Measurements from ENCODE around the gene PATZ1.
A peak's percentile ranks its signal among the peaks of the same experiment; 100 is the strongest.

The PATZ1 gene

DNA sequence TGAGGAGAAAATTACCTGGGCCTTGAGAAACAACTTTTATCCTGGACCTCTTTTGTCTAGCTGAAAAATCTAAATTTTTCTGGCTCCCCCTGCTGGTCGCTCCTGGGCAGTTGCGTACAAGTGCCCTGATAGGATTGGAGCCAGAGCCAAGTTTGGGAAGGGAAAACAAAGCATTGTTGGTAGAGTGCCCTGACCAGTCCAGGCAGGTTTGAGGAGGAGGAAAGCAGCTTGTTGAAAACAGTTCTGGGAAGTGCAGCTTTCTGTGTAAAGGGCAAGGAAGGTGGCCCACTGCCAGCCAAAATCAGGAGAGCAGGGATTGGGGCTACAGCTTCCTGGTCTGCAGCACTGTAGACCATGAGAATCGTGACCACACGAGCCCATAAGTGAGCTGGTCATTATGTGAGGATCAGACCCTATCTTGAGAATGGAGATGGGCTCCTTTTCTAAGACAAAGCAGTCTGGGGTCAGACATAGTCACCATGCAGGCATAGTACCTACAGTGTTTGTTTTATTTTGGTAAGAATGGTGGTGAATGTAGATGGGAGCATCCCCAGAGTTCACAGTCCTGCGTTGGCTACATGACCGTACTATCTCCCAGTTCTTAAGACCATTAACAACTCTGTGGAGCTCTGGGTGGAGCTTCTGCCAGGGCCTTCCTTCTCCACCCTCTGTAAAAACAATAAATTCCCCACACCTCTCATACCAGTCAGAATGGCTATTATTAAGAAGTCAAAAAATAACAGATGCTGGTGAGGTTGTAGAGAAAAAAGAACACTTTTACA is 32.6 kb downstream of the PATZ1 start:
- DNase-seq (ENCODE audit: low spot score): peak; percentile 59

DNA sequence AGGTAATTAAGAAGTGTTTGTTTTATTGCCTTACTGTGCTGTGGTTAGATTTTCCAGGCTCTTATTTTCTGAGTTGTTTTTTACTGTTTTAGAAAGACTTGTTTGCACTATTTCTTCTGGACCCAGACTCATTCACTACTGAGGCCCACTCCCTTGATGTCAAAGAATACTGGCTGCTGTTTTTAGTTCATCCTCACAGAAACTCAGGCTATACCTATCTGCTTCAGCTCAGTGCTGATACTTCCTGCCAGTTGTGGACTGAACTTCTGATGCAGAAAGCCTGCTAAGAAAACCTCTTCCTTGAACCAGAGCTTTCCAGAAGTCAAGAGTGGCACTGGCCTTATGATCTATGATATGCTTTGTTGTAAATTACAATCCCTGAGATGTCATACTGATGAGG is 38.0 kb downstream of the PATZ1 start:
- DNase-seq (ENCODE audit: low spot score): peak; percentile 63

DNA sequence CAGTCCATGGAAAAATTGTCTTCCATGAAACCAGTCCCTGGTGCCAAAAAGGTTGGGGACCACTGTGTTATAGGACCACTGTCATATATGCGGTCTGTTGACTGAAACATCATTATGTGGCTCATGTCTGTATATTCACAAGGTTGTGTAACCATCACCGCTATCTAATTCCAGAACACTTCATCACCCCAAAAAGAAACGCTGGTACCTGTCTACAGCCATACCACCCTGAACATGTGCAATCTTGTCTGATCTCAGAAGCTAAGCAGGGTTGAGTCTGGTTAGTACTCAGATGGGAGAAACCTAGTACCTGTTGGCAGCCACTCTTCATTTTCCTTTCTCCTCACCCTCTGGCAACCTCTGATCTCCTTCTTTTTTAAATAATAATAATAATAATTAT is 41.0 kb downstream of the PATZ1 start:
- DNase-seq (ENCODE audit: low spot score): no peak

DNA sequence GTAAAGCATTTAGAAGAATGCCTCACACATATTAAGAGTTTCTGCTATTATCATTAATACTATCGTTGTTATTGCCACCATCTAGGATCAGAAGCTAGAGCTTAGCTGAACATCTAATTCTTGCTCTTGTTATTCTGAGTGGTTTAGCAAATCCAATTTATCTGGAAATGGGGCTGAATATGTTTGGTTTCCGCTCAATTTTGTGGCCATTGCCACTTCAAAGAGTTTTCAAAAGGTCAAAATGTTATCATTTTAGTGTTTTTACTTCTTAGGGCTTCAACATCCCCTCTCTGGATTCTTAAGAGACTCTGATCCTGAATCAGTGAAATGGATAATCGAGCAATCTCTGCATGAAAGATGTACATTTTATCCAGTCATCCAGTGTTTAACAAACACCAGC is 43.6 kb downstream of the PATZ1 start:
- no peak for DNase-seq (ENCODE audit: low spot score)

DNA sequence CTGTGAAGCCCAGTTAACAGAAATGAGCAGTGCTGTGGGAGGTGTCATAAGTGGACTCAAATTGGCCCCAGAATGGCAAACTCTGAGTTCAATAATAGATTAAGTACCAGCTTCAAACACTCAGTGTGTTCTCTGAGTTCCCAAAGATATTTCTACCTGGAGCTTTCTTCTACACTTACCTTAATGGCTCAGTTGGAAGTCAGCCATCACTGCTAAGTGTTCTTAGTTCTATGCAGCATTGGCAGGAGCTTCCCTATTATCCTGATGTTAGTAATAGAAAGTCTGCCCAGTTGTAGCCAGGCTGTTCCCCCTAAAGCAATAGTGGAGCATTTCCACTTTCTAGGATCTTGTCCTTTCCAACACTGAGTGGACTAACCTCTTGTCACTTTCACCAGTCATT is 44.1 kb downstream of the PATZ1 start:
- DNase-seq (ENCODE audit: low spot score): no peak

DNA sequence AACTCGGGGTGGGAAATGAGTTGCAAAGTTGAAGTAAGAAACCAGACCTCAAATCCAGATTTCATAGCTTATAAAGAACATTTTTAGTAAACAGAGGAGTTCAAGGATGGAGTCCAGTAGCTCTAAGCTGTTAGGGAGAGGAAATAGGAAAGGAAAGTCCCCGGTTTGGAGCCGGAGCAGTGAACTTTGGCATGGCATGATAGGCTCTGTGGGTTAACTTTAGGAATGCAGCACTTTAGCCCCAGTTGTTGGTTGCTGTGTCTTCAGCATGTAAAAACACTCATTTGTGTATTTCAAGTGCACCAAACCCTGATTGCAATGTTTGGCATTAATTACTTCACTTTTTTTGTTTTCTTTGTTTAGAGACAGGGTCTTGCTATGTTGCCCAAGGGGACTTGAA is 45.2 kb downstream of the PATZ1 start:
- no peak for DNase-seq (ENCODE audit: low spot score)

DNA sequence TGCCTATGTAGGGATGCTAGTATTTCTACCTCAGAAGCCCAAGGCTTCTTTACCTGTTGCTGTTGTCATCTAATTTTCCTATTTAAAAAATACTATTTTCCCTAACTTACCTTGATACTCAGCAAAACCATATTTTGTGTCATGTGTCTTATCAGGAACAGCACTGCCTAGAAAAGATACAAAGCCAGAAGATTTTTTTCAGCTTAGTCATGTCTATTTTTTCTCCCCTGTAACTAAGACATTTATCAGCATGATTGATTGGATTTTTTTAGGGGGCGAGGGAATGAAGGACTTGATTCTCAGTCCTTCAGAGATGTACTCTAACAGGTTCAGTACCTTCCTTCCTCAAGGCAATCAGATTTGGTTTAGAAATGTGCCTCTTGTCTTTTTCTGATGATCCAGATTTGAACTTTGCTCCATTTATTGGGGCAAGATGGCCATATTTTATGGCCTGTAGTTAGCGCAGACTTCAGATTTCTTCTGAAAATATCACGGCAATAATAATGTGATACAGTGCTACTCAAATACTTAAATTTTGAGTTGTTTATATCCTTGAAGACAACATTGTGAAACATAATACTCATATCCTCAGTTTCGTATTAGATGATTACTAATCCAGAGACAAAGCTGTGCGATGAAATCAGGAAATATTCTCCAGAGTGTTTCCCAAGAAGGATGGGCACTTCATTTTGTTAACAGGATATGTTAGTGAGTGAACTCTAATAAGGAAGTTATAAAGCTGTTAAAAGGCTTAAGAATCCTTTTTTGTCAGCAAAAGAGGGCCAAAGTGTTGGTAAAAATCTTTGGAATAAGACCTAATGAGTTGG is 50.1 kb downstream of the PATZ1 start:
- no peak for DNase-seq (ENCODE audit: low spot score)

DNA sequence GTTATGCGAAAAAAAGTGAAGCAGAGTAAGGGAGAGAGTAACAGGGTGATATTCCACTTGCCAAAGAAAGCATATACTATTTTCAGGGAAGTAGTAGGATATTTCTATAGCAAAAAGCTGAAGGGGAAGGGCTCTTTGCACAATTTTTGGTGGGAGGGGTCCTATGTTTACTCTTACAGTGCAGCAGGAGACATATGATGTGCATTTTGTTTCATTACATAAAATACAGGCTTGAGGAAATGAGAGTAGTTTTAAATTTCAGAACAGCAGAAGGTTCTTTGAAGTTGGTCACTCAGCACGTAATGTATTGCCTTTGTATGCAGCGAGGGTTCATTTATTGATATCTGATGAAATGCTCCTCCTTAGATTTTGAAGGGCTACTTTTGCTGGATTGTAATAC is 50.8 kb downstream of the PATZ1 start:
- DNase-seq (ENCODE audit: low spot score): peak; percentile 36

DNA sequence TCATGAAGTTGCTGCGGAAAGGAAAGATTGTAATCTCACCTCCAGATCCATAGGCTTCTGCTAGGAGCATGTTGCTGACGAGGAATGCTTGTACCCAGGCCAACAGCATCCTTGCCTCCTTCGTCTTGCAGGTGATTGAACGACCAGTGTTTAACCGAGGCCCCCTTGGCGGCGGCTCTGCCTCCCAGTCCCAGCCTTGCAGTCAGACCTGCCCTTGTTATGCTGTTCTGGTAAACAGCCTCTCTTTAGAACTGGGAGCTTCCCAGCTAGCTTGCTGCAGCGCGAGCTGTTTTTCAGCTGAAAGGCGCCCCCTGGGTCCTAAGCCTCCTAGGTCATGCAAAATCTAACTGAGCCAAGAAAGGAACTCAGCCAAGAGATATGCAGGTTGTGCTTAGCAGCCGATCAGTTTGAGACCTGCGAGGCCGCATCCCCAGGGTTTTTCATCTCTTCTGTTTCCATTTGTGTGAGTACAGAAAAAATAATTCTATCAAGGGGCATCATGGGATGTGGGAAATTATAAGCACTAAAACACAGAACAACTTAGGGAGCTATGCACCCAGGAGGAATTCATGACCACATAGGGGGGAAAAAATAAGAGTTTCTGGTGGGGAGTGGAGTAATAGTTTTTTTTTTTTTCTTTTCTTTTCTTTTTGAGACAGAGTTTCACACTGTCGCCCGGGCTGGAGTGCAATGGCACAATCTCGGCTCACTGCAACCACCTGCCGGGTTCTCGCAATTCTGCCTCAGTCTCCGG is 53.7 kb downstream of the PATZ1 start, which contains the start of gene PIK3IP1:
PIK3IP1 (minus strand) TSS at position 253 of the 754 bp plus-strand sequence; CDS start at position 109, 144 bp downstream.
- peak; percentile 95 for DNase-seq (ENCODE audit: low spot score)

DNA sequence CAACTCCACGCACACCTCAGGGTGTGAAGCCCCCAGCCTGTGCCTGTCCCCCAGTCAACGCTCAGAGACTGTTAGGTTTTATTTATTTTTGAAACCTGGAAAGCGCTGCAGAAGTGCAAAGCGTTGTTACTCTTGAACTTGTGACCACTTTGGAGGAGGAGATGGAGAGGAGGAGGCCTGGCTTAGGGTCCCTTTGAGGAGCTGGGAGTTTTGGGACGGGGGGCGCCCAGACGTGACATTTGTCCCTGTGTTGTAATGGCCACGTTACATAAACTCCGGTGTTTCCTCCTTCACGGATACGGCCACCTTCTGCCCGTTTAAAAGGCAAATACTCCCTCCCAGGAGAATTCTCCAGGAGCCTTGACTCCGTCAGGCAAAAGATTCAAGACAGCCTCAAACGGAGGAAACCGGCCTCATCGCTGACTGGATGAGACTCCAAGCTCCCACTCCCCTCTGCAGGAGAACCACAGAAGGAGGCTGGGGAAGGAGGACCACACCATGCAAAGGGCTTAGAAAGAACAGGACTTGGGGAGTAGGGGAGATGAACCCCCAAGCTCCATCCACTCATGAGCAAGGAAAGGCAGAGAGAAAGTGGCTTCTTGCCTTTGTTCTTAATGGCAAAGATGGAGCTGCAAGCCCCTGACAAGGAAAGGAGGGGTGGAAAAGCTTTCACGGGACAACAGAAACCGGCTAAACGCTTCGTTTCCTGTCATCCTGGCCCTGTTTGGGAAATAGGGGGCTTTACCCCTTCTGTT is 54.5 kb downstream of the PATZ1 start:
- DNase-seq (ENCODE audit: low spot score): peak; percentile 59

DNA sequence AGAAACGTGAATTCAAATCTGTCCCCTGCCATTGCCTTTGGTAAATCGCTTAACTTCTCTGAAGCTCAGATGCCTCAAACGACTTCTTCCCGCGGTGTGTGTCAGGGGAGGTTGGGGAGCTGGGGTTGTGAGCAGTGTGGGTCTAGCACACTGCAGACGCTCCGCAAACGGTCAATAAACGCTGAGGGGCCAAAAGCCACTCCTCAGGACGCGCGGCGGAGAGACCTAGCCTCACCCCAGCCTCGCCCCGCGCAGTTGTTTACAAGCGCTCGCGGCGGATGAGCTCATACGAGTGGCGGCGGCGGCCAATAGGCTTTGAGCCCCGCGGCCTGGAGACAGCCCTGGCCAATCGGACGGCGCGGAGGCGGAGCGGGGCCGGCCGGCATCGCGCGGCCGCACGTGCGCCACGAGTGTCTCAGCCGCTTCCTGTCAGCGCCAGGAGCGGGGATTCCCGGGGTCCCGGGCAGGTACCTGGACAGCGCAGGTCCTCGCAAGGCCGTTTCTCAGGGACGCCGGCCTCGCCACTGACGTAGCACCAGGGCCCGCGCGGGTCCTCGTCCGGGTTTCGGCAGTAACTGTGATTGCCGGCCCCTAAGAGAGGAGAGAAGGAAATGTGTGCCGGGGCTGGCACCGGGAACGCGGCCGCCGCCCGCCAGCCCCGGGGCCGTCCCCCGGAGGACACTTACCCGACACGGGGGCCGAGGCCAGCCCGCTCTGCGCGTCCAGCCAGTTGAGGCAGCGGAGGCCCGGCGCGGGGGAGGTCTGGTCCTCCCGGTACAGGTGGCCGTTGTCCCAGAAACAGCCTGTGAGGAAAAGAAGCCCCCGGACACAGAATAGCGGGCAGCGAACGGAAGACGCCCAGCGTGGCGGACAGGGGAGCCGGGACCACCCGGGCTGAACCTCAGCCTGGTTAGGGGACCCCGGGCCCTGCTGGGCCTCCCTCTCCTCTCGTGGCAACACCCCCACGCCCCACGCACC is 55.4 kb downstream of the PATZ1 start:
- DNase-seq (ENCODE audit: low spot score): peak; percentile 95

DNA sequence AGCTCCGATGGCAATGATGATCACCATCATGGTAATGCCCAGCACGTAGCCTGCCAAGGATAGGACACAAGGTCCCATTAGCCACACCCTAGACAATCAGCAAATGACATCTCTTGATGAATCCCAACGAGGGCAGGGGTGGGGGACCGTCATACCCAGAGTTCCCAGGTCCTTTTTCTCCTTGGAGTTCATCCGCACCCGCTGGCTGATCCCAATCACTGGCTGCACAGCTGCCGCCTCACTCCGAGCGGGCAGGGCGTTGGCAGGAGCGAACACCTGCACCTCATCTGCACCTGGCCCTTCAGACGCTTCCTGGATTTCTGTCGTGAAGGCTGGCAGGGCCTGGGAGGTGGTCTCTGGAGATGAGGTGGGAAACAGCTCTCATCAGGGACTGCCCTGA is 56.8 kb downstream of the PATZ1 start:
- no peak for DNase-seq (ENCODE audit: low spot score)

DNA sequence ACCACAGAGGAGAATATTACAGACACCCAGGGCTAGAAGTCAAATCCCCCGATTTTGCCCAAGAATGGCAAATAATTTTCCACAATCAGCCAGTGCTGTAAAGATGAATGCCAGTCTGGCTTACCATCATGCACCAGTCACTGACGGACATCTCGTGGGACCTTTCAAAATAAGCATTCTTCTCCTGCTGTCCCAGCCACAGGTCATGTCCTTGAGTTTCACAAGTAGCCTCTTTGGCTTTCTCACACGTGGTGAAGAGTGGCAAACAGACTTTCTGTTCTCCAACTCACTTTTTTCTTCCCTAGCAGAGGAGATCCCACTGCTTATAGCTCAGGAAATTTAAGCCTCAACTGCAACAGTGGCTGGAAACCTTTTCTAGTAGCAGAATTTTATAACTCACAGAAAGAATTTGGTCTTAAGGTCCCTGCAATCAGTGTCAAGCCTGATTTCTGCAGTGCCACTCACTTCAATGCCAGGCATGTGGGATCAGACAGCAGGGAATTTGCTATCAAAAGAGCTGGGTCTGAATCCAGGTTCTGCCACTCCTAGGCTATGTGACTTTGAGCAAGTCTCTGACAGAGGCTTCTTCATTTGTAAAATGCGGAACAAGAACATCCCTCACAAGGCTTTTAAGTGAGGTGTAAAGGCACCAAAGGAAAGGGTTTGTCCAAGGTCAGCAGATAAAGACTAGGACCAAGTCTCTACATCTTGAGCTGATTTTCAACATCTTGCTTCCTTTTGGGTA is 57.5 kb downstream of the PATZ1 start:
- peak; percentile 56 for DNase-seq (ENCODE audit: low spot score)

DNA sequence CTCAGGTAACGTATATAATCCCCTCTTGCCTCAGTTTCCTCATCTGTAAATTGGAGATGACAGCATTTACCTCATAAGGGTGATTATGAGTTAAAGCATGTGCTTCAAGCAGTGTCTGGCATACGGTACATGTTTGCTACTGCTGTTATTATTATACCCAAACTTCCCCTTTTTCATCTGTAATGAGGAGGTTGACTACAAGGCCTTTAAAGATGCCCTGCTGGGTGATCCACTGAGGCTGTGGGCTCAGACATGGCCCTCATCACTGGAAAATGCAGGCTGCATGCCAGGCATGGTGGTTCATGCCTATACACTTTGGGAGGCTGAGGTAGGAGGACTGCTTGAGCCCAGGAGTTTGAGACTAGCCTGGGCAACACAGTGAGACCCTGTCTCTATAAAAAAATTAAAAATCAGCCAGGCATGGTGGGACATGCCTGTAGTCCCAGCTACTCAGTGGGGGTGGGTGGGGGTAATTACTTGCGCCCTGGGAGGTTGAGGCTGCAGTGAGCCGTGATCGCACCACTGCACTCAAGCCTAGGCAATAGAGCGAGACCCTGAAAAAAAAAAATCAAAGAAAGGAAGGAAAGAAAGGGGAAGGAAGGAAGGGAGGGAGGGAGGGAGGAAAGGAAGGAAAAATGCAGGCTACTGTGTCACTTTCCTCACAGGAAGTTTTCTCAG is 58.2 kb downstream of the PATZ1 start:
- DNase-seq (ENCODE audit: low spot score): peak; percentile 68

DNA sequence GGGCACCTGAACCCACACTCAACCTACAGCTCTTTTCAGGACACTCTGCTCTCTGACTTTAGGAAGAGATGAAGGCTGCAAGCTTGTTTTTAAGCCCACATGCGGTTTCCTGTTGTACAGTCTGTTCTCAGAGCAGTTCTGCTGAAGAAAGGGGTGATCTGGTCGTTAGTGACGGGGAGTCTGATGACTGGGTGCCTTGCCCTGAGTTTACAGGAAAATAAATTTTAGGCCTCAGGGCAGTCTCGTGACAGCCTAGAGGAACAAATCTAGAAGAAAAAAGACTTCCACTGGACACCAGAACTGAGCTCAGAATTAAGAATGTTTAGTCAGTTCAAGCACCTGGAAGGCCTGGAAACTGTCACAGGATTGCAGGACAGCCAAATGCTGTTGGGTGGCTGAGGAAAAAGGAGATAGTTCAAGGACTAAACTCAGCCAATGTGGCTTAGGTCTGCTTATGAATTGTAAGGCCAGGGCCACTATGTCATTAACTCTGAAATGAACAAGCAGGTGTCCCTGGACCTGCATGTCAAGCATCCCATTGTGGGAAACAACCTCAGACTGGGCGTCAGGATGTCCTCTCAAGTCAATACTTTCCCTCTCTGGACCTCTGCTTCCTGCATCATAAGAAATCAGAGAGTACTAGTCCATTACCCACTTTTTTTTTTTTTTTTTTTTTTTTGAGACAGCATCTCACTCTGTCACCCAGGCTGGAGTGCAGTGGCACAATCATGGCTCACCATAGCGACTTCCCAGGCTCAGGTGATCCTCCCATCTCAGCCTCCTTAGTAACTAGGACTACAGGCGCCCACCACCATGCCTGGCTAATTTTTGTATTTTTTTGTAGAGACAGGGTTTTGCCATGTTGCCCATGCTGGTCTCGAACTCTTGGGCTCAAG is 59.5 kb downstream of the PATZ1 start:
- DNase-seq (ENCODE audit: low spot score): peak; percentile 45

DNA sequence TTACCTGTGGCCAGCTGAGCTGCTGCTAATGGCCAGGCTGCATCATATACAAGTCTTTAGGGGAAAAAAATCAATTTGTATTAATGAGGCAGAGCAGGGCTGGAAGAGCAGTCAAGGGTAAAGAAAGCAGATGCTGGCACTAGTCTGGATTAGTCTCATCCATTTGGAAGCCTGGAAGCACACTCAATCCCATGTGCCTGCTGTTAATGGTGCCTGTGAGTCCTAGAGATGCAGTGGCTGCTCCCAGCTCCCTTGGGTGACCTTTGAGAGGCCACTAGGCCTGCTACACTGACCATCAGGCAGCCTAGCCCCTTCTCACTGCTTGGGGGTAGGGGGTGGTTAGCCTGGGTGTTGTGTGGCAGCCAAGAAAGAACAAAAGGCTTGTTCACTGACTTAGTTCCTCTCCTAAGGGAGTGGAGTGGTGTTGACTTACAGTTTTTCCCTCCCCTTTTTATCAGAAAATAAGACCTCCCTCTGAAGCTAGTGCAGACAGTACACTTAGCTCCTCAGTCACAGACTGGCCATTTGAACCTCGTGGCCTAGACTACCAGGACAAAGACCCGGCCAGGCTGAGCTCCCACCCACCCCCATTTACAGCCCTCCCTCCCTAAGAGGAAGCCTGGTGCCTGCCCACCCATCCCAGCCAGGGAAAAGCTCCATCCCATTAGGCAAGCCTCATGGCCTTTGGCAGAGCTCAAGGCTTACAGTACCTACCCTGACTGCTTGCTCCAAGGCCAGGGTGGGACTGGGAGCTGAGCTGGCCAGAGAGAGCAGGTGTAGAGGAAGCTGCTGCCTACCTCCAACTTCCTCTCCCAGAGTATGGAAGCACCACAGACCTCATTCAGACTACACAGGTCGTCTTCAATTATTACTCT is 61.6 kb downstream of the PATZ1 start:
- DNase-seq (ENCODE audit: low spot score): no peak

Measured in NAMALWA (cell line).